ENCODE data around the gene FZD10.

The FZD10 gene

DNA sequence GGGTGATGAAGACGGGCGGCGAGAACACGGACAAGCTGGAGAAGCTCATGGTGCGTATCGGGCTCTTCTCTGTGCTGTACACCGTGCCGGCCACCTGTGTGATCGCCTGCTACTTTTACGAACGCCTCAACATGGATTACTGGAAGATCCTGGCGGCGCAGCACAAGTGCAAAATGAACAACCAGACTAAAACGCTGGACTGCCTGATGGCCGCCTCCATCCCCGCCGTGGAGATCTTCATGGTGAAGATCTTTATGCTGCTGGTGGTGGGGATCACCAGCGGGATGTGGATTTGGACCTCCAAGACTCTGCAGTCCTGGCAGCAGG is 1.9 kb downstream of the FZD10 start:
- TF ChIP-seq, protein P1, sequence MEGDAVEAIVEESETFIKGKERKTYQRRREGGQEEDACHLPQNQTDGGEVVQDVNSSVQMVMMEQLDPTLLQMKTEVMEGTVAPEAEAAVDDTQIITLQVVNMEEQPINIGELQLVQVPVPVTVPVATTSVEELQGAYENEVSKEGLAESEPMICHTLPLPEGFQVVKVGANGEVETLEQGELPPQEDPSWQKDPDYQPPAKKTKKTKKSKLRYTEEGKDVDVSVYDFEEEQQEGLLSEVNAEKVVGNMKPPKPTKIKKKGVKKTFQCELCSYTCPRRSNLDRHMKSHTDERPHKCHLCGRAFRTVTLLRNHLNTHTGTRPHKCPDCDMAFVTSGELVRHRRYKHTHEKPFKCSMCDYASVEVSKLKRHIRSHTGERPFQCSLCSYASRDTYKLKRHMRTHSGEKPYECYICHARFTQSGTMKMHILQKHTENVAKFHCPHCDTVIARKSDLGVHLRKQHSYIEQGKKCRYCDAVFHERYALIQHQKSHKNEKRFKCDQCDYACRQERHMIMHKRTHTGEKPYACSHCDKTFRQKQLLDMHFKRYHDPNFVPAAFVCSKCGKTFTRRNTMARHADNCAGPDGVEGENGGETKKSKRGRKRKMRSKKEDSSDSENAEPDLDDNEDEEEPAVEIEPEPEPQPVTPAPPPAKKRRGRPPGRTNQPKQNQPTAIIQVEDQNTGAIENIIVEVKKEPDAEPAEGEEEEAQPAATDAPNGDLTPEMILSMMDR (IDR thresholded peaks at IDR 0.05; ENCODE audit: control insufficient read depth, insufficient read depth, low read depth, low read length, missing control alignments) = no peak
- no peak for DNase-seq (ENCODE audit: low read depth)
- no peak overlapping the region for H3K4me3 ChIP-seq (ENCODE audit: control insufficient read depth, low read depth, low read length)

DNA sequence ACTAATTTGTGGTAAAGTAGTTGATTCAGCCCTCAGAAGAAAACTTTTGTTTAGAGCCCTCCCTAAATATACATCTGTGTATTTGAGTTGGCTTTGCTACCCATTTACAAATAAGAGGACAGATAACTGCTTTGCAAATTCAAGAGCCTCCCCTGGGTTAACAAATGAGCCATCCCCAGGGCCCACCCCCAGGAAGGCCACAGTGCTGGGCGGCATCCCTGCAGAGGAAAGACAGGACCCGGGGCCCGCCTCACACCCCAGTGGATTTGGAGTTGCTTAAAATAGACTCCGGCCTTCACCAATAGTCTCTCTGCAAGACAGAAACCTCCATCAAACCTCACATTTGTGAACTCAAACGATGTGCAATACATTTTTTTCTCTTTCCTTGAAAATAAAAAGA is 2.7 kb downstream of the FZD10 start:
- no peak for DNase-seq (ENCODE audit: low read depth)
- H3K4me3 ChIP-seq (ENCODE audit: control insufficient read depth, low read depth, low read length) = no peak overlapping the region
- TF ChIP-seq, protein P1 (IDR thresholded peaks at IDR 0.05; ENCODE audit: control insufficient read depth, insufficient read depth, low read depth, low read length, missing control alignments) = no peak

DNA sequence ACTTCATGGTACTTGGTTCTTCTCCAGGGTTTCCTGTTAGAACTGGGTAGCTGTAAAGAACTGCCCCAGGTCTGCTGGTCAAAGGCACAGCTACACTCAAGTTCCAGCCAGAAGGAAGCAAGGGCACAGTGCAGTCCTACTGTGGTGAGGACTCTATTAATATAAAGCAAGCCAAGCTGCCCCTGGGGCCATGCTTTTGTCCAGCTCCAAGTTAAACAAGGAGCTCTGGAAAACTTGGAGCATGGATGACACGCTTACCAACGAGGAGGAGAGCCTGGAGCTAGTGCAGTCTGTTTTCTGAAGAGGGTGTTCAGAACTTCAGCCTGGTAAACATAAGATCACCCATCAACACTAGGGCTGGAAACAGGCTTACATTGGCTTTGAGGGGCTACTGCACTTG is 4.0 kb downstream of the FZD10 start:
- TF ChIP-seq, protein P1 (IDR thresholded peaks at IDR 0.05; ENCODE audit: control insufficient read depth, insufficient read depth, low read depth, low read length, missing control alignments) = no peak
- H3K4me3 ChIP-seq (ENCODE audit: control insufficient read depth, low read depth, low read length) = no peak overlapping the region

DNA sequence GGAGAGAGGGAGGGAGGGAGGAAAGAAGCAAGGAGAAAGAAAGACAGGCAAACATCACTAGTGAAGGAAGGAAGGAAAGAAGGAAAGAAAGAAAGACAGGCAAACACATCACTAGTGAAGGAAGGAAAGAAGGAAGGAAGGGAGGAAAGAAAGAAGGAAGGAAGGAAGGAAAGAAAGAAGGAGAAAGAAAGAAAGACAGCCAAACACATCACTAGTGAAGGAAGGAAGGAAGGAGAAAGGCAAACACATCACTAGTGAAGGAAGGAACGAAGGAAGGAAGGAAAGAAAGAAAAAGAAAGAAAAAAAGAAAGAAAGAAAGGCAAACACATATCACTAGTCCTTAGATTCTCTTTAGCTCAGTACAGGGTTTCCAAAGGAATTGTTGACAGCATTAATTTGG is 5.3 kb downstream of the FZD10 start:
- DNase-seq (ENCODE audit: low read depth) = no peak
- TF ChIP-seq, protein P1 (IDR thresholded peaks at IDR 0.05; ENCODE audit: control insufficient read depth, insufficient read depth, low read depth, low read length, missing control alignments) = no peak
- H3K4me3 ChIP-seq (ENCODE audit: control insufficient read depth, low read depth, low read length) = no peak overlapping the region

More for the DNA sequence above, 4.0 kb downstream of the FZD10 start:
- no peak for DNase-seq (ENCODE audit: low read depth)

DNA sequence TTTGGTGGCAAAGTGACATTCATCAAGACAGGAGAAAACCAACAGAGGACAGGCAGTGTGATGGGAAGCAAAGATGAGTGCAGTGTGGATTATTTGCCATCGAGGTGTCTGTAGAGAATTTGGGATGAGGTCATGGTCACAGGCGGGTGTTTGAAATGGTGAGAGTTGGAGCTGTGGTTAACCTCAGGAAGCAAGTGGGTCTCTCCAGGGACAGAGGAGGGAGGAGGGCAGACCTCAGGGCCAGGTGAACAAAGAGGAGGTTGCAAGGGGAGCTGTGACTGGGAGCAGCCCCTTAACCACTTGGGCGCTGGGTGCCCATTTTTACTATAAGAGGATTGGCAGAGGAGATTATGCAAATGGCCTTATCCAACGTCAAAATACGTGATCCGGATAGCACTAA is 7.0 kb downstream of the FZD10 start:
- DNase-seq (ENCODE audit: low read depth) = no peak
- TF ChIP-seq, protein P1 (IDR thresholded peaks at IDR 0.05; ENCODE audit: control insufficient read depth, insufficient read depth, low read depth, low read length, missing control alignments) = no peak
- no peak overlapping the region for H3K4me3 ChIP-seq (ENCODE audit: control insufficient read depth, low read depth, low read length)

DNA sequence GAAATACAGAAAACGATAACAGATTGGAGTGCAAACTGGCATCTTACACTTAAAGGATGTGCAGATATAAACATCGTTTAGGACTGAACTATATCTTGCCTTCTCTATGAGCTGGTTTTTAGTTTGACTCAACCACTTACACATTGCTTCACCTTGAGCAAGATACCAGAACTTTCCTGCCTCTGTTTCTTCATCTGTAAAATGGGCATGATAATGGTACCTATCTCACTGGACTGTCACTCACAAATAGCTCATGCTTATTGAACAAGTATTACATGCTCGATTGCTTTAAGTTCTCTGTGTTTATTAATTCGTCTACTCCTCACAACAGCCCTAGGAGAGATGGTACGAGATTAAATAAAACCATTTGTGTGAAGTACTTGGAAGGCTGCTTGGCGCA is 7.7 kb downstream of the FZD10 start:
- TF ChIP-seq, protein P1 (IDR thresholded peaks at IDR 0.05; ENCODE audit: control insufficient read depth, insufficient read depth, low read depth, low read length, missing control alignments) = no peak
- no peak overlapping the region for H3K4me3 ChIP-seq (ENCODE audit: control insufficient read depth, low read depth, low read length)
- no peak for DNase-seq (ENCODE audit: low read depth)

DNA sequence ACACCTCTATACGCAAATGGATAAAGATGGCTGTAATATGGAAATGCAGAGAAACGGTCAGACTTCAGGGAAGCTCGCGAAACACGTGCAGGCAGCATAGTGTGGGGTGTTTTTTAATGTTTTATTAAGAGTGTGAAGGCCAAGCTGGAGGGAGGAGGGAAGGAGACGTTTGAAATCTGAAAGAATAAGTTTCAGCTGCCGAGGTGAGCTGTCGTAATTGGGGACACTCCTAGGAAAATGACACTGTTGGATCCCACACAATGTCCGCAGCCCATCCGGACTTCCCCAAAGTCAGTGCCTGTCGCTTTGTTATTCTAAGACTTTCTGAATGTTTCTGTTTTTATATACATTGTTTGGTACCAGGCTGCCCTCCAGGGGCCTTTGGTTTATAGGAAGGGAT is 8.3 kb downstream of the FZD10 start:
- H3K4me3 ChIP-seq (ENCODE audit: control insufficient read depth, low read depth, low read length) = no peak overlapping the region
- TF ChIP-seq, protein P1 (IDR thresholded peaks at IDR 0.05; ENCODE audit: control insufficient read depth, insufficient read depth, low read depth, low read length, missing control alignments) = no peak
- no peak for DNase-seq (ENCODE audit: low read depth)
